ENCODE measurements around the gene SLC26A1.

DNA sequence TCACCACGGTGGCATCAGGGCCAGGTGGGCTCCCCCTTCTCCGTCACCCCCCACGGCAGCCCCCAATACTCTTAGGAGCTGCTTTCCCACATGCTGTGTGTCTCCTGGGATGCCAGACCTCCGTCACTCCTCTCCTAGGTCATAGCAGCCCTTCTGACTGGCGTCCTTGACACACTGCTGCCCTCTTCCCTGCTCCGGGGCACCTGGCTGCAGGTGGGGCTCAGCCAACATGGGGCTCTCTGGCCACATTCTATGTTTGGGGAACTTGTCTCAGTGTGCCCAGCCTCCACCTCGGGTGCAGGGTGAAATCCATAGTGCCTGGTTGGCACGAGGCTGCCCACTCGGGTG, 47.1 kb downstream of the SLC26A1 start:
- TF ChIP-seq TEAD4 (IDR thresholded peaks at IDR 0.05), result no peak
- TF ChIP-seq TAF1 (IDR thresholded peaks at IDR 0.05; ENCODE audit: low read depth), result no peak
- TF ChIP-seq, protein P1, sequence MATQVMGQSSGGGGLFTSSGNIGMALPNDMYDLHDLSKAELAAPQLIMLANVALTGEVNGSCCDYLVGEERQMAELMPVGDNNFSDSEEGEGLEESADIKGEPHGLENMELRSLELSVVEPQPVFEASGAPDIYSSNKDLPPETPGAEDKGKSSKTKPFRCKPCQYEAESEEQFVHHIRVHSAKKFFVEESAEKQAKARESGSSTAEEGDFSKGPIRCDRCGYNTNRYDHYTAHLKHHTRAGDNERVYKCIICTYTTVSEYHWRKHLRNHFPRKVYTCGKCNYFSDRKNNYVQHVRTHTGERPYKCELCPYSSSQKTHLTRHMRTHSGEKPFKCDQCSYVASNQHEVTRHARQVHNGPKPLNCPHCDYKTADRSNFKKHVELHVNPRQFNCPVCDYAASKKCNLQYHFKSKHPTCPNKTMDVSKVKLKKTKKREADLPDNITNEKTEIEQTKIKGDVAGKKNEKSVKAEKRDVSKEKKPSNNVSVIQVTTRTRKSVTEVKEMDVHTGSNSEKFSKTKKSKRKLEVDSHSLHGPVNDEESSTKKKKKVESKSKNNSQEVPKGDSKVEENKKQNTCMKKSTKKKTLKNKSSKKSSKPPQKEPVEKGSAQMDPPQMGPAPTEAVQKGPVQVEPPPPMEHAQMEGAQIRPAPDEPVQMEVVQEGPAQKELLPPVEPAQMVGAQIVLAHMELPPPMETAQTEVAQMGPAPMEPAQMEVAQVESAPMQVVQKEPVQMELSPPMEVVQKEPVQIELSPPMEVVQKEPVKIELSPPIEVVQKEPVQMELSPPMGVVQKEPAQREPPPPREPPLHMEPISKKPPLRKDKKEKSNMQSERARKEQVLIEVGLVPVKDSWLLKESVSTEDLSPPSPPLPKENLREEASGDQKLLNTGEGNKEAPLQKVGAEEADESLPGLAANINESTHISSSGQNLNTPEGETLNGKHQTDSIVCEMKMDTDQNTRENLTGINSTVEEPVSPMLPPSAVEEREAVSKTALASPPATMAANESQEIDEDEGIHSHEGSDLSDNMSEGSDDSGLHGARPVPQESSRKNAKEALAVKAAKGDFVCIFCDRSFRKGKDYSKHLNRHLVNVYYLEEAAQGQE (IDR thresholded peaks at IDR 0.05; ENCODE audit: low read depth), result no peak

Measured in Ishikawa (cell line).